ENCODE results near the gene TNRC18.

- TF ChIP-seq RAD21 (conservative IDR thresholded peaks at IDR 0.05): no peak
- no peak for TF ChIP-seq POLR2AphosphoS5 (IDR thresholded peaks at IDR 0.05)
- TF ChIP-seq CTCF (IDR thresholded peaks at IDR 0.05; ENCODE audit: poor library complexity, severe bottlenecking): no peak
These were observed 100.8 kb downstream of the TNRC18 start for GRCh38 chr7:5322621-5323410.
